Sciatic nerve (tissue), 2 donors: ENCODE results near the gene SHF. TPM values are rescaled to one million over a fixed set of nuclear protein-coding genes. Genes with fewer than 3 reads are reported as not detected.
A peak's percentile ranks its signal among the peaks of the same experiment; 100 is the strongest.

Experiments
- ATAC-seq: fragments of 200-7000 bp; cut with Tn5 transposase; one replicate; pipeline ENCODE4 v1.9.1; 2020; ENCODE audit warnings: mild to moderate bottlenecking, moderate library complexity
- DNase-seq: peaks from one replicate; pipeline ENCODE4 v3.0.0-alpha.2; 2020; ENCODE audit warnings: low spot score
- intact Hi-C: fragments of 100-400 bp; cut with DNase I; formaldehyde crosslinking; loops from one replicate; pipeline ENCODE4 v1.14.2; 2022
- total RNA-seq: library from RNA; stranded (reverse); fragmentation: NEBNext Ultra II Directional; extraction: Animal tissue kit (Norgen Biotek cat#: 25700); gene quantifications from one replicate; pipeline ENCODE4 v1.2.1, GENCODE V29; 2021
- donor health status: DM: no; HTN: no; CAD: no.
- donor health status: DM: no; HTN: no; CAD: no.

SHF gene
- total RNA-seq, 1 donor from 2014 or later, result 15.4 TPM

DNA sequence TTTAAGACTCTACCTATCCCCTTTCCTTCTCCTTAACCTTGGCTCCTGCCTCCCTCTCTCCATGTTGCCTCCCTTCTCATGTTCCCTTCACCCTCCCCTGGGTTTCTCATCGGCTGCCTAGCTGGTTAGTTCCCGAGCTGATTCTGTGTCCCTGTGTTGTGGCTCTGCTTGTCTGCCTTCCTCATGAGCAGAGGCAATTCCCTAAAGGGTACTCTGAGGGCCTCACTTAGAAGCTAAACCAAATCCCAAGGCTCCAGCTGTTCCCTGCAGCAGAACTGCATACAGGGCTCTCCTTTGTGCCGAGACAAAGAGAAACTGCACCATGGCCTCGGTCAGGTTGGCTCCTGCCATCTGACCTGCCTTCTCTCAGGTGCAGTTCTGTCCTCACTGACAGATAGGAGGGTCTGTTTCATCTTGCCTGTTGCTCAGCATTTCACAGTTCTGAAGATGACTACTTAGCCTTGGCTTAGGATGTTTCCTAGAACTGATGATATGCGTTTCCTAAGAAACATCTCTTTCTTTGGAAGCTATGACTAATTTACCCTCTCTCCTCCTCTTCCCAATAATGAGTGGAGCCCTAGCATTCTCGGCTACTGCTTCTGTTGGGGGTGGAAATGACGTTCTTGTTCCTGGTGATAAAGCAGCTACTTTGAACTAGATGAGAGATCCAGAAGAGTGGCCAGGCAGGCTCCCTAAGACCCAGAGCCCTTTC, 30.9 kb downstream of the SHF start:
- no peak for DNase-seq
- intact Hi-C loops, result no loop called here
- no peak for ATAC-seq

DNA sequence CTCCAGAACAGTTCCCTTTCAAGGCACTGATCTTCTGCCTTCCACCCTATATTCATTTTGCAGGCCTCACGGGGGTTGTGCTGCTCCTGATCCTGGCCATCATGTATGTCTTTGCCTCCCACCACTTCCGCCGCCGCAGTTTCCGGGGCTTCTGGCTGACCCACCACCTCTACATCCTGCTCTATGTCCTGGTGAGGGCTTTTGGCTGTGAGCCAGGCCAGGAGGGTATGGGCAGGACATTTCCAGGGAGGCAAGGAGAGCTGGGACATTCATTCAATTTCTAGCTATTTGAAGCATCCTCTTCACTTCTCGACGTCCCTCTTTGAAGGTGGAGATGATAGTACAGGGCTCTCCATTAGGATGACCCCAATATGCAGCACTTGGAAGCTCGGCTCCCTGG, 32.0 kb downstream of the SHF start:
- ATAC-seq, result no peak
- no peak for DNase-seq
- intact Hi-C loops, result no loop called here

DNA sequence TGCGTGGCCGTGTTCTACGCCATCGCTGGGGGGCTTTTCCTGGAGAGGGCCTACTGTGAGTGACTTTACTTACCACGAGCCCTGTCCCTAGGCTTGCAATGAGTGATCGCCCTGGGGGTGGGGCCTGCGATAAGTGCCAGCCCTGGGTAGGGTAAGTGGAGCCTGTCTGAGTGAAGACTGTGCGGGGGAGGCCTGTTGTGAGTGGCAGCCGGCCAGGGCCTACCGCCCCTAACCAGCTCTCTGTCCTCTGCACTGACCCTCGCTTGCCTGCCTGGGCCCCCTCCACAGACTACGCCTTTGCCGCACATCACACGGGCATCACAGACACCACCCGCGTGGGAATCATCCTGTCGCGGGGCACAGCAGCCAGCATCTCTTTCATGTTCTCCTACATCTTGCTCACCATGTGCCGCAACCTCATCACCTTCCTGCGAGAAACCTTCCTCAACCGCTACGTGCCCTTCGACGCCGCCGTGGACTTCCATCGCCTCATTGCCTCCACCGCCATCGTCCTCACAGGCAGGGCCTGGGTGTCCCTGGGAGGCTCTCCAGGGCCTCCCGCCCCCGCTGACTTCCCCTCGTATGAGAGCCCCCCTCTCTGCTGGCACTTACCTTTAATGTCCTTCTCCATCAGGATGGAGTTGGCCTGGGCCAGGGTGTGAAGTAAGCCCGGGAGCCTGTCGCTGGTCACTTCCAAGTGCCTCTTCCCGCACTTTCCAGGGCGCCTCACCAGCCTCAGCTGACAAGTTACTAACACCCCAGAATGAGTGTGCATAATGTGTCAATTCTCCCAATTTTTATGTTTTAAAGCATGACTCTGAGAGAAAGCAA, 35.6 kb downstream of the SHF start:
- ATAC-seq (peak; percentile 12), DNase-seq (no peak)
- intact Hi-C loops, result no loop called here

DNA sequence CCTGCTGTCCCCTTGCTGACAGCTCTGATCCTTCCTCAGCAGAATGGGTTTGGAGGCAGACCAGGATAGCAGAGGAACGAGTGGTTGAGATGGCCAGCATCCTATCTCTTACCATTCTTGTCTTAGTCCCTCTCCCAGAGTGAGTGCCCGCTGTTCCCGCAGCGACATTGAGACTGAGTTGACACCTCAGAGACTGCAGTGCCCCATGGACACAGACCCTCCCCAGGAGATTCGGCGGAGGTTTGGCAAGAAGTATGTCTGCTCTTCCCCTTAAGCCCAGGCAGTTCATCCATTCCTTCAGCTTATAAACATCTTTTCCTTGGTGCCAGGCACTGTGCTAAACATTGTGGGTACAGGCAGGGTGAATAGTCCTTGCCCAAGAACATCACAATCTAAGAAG, 36.8 kb downstream of the SHF start:
- DNase-seq, result no peak
- intact Hi-C loops, result no loop called here
- ATAC-seq, result no peak

DNA sequence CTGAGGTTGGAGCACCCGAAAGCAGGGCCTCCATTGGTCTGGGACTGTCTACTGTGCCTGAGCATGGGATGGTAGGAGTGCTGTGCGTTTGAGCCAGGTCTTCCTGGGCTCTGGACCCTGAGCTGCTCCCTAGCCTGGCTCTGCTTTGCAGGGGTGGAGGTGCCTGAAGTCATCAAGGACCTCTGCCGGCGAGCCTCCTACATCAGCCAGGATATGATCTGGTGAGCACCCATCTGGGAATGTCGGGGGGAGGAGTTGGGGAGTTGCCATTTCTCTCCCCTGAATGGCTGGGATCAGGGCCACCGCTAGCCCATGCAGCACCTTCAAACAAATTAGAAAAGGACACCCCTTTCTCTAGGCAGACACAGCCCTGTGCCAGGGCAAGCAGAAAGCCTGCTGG, 37.3 kb downstream of the SHF start:
- ATAC-seq (no peak), DNase-seq (no peak)
- intact Hi-C loops, result no loop called here

DNA sequence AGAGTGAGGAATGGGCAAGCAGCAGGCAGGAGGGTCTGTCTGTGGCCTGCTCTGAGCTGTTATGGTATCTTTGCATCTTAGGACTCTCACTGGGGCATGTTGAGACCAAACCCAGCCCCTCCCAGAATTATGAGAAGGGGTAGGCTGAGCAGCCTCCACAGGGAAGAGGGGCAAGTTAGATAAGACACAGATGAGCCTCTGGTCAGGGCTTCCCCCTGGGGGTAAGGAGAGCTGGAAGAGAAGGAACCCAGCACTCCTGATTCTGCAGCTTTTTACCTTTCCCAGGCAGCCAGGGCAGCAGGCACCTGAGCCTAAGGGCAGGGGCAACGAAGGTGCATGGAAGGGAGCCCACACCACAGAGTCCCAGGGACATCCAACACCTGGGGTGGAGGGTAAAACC, 38.7 kb downstream of the SHF start:
- DNase-seq (no peak), ATAC-seq (no peak)
- intact Hi-C loops, result no loop called here

DNA sequence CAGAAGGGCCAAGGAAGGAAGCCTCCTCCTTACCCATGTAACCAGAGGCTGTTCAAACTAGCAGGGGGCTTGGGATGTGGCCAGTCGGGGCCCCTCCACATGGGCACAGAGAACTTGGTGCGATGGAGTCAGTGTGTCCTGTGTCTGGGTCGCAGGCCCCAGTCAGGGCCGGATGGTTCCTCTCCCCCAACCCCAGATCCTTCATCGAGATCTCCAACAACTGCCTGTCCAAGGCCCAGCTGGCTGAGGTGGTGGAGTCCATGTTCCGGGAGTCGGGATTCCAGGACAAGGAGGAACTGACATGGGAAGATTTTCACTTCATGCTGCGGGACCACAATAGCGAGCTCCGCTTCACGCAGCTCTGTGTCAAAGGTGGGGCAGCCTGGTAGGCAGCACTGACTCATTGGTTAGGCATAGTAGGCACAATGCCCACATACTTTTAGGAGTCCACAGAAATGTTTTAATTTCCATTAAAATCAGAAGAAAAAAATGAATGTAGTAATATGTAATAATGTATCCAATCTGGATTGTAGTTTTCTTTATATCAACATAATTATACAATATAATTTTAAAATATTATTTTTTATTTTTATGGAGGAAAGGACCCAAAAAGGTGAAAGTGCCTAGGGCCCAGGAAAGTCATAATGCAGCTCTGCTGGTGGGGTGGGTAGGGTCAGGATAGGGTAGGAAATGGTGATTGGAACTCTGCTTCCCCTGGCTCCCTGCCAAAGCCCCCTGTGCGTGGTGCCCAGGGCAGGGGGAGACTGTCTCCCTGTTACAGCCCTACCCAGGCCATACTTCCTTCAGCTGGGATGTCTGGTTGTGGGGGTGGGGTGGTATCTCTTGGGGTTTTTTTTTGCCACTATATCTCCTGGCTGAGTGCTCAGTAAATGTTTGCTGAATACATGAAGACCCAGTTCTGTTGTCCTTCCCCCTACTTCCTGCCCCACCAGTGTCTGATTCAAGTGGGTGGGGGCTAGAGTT, 39.4 kb downstream of the SHF start:
- no peak for ATAC-seq
- DNase-seq, result no peak
- intact Hi-C loops, result no loop called here

DNA sequence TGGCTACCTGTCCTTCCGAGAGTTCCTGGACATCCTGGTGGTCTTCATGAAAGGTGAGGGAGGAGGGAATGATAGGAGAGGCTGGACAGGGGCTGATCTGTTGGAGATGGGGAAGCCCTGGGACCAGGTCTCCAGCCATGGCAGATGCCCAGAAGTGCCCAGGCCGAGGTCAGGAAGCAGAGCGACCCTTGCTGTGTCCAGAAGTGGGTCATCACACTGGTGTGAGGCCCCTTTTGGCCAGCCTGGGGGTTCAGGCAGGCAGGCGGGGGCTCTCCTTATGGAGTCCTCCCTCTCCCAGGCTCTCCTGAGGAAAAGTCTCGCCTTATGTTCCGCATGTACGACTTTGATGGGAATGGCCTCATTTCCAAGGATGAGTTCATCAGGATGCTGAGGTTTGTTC, 40.2 kb downstream of the SHF start:
- DNase-seq, result no peak
- no peak for ATAC-seq
- intact Hi-C loops, result no loop called here

DNA sequence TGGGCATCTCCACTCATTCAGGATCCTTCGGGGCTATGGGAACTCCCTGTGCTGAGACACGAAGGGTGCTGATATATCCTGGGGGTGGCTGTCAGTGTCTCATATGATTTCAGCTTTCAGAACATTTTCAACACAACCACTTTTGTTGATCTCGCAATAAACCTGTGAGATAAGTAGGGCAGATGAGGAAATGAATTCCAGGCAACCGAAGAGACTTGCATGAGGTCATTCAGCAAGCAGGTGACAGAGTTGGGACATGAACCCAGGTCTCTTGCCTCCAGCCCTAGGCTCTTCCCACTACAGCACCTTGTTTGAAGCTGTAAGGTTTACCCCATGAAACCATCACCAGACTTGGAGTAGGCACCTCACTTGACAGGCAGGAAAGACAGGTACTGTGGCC, 41.4 kb downstream of the SHF start:
- DNase-seq (no peak), ATAC-seq (no peak)
- intact Hi-C loops, result no loop called here

DNA sequence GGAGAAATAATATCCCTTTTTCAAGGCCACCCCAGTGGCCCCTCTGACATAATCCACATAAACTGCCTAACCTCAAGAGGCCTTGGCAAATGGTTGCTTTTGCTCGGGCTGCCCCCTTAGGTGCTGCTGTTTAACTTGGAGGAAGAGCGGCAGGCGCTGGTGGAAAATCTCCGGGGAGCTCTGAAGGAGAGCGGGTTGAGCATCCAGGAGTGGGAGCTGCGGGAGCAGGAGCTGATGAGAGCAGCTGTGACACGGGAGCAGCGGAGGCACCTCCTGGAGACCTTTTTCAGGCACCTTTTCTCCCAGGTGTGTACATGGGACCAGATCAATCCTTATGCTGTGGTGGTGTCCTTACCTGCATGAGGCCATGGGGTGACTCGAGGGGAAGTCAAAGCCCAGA, 43.0 kb downstream of the SHF start:
- intact Hi-C loops, result no loop called here
- ATAC-seq, result no peak
- no peak for DNase-seq

DNA sequence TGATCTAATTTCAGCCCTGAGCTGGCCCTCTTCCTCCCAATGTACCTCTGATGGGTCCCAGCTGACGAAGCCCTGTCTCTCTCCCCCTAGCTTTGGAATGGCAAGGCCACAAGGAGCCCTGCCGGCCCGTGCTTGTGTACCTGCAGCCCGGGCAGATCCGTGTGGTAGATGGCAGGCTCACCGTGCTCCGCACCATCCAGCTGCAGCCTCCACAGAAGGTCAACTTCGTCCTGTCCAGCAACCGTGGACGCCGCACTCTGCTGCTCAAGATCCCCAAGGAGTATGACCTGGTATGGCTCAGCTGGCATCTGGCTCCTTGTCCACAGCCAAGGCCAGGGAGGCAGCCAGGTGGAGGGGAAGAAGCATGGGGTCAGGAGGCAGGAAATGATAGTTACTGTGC, 43.8 kb downstream of the SHF start:
- ATAC-seq (no peak), DNase-seq (no peak)
- intact Hi-C loops, result no loop called here

DNA sequence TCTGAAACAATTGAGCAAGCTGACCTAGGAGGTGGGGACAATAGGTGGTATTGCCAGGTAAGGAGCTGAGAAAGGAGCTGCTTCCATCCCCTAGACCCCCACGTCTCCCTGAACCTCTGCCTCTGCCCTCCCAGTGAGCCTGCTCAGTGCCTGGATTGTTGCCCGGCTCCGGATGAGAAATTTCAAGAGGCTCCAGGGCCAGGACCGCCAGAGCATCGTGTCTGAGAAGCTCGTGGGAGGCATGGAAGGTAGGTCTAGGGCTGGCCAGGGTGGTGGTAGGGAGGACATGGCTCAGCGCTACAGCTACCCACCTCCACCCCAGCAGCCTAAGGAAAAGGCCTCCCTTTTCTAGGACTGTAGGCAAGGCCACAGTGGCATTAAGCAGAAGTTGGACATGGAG, 44.7 kb downstream of the SHF start:
- no peak for DNase-seq
- ATAC-seq, result no peak
- intact Hi-C loops, result no loop called here

DNA sequence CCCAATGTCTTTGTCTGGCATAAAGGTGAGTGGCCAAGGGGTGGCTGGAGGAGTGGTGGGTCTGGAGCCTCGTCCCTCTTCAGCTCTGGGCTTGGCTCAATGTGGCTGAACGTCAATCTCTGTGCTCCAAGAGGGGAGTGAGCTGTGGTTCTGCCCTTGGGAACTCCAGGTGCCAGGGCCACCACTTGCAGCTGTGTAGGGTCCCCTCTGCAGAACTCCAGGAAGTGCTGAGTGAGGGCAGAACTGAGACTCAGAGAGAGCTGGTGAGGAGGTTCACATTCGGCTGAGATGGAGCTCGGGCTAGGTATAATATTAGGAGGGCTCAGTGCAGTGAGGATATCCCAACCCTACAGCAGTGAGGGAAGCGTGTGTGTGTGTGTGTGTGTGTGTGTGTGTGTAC, 46.4 kb downstream of the SHF start:
- intact Hi-C loops, result no loop called here
- DNase-seq, result no peak
- ATAC-seq, result no peak

DNA sequence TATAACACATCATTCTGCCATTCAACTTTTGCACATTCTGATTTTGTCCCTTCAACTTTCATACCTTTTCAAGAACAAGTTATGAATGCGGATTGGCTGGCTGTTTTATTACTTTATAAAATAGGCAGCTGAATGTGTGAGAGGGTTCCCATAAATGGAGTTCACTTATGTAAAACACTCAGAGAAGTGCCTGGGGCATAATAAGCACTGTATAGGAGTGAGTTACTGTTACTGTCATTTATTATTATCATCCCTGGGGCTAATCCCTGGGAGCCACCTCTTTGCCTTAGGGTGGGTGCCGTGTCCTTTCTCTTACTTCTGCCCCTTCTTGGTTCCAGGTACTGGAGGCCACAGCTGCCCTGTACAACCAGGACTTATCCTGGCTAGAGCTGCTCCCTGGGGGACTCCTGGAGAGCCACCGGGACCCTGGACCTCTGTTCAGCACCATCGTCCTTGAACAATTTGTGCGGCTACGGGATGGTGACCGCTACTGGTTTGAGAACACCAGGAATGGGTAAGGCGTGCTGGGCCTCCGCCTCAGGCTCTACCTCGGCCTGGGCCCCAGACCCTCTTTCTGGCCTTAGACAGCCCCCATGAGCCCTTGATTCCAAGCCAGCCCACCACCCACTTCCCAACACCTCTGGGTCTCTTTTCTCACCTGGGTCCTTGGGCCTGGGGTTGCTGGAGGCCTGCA, 47.1 kb downstream of the SHF start:
- intact Hi-C loops, result no loop called here
- DNase-seq, result no peak

DNA sequence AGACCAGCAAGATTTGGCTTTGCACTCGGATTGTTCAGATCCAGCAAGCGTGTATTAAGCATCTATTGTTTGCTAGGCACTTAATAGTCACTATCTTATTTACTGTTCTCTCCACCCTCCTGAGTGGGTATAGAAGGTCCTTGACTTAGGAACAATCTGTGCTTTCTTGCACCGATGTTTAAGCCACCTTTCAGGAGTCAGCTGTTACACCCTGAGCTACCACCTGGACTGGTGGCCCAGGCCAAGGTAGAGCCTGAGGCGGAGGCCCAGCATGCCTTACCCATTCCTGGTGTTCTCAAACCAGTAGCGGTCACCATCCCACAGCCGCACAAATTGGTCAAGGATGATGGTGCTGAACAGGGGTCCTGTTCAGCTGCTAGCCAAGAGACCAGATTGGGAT, 48.0 kb downstream of the SHF start:
- intact Hi-C loops, result no loop called here
- DNase-seq, result no peak
- no peak for ATAC-seq

More for the DNA sequence above, 47.1 kb downstream of the SHF start:
- no peak for ATAC-seq

DNA sequence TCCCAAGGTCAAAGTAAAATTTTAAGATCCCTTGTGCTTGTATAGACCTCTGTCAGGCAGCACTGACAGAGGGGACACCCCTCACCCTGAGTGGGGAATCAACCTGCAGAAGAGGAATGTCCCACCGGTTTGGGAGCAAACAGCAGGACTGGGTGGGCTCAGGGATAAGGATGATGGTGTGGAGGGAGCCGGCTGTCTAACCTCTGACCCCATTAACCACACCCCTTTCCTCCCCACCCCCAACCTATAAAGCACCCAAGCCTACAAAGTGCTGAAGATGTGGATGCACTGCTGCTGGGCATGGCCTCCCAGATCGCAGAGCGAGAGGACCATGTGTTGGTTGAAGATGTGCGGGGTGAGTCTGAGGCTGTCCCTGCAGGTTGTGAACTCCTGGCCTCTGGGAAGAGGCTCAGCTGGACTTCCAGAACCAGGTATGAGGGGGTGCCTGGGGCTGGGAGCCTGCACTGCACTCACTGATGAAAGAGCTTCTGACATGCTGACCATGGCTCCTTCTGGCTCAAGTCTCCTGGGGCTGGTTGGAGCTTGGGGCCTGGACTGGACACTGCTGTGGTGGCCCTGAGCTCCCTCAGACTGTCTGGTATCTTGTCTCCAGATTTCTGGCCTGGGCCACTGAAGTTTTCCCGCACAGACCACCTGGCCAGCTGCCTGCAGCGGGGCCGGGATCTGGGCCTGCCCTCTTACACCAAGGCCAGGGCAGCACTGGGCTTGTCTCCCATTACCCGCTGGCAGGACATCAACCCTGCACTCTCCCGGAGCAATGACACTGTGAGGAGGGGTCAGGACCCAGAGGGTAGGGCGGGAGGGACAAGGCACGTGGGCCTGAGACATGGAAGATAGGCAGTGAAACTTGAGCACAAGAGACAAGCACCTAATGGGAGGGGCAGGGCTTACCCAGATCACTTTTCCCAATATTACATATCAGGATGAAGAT, 48.7 kb downstream of the SHF start:
- ATAC-seq (no peak), DNase-seq (no peak)
- intact Hi-C loops, result no loop called here

DNA sequence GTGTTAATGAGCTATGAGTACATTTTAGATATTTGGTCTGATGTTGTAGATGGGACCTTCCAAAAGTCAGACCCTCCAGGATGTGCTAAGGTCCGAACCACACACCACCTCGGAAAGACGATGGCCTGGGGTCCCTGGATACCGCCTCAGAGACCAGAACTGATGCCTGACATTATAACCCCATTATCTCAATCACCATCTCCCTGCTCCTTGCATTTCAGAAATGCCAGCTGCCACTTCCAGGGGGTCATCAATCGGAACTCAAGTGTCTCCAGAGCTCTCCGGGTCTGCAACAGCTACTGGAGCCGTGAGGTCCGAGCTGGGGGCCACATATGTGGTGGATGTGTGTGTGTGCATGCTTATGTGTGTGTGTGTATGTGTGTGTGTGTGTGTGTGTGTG, 50.1 kb downstream of the SHF start:
- no peak for ATAC-seq
- DNase-seq, result no peak
- intact Hi-C loops, result no loop called here

DNA sequence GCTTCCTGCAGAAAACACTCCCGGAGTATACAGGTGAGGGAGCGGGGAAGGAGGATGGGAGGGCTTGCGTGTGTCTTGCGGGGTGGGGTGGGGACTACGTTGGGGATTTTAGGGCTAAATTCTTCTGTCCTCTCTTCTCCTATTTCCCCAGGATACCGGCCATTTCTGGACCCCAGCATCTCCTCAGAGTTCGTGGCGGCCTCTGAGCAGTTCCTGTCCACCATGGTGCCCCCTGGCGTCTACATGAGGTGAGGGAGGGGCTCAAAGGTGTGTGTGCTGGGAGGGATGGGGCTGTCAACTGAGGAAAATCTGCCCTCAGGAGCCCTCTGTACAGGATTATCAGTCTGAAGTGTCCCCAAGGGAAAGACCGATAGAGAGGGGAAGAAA, 51.4 kb downstream of the SHF start:
- DNase-seq (no peak), ATAC-seq (no peak)
- intact Hi-C loops, result no loop called here
